Heart left ventricle (tissue), 16 donors: ENCODE results near the gene LMBR1. TPM values are rescaled to one million over a fixed set of nuclear protein-coding genes. Genes with fewer than 3 reads are reported as not detected.
"Not testable (repeated sequence)": the region's sequence is repeated elsewhere in the genome, so short reads cannot be mapped to it uniquely, and the experiment has no call there.

ENCODE experiments used
- ATAC-seq, 4 donors: fragments of 200-7000 bp; cut with Tn5 transposase; one replicate each; pipeline ENCODE4 v1.9.1; 2020 to 2022; ENCODE audit warnings: moderate library complexity in 4 of 4, mild to moderate bottlenecking in 3 of 4, moderate number of reproducible peaks in 1 of 4
- DNase-seq, 5 donors: peaks; one replicate each; pipeline ENCODE4 v3.0.0-alpha.2; 2020
- H3K27ac ChIP-seq, 12 donors: fragments of 200-600 bp; sonication (generic) in 4 of 12; one replicate each; pipeline versions ENCODE4 v1.5.0 to v1.8.0; 2016 to 2022; ENCODE audit warnings: mild to moderate bottlenecking in 2 of 12
- H3K27me3 ChIP-seq, 9 donors: fragments of 200-600 bp; sonication (generic) in 2 of 9; one replicate each; pipeline versions ENCODE4 v1.5.1 to v1.8.0; 2016 to 2022; ENCODE audit warnings: mild to moderate bottlenecking in 3 of 9
- H3K36me3 ChIP-seq, 9 donors: fragments of 200-600 bp; sonication (generic) in 2 of 9; one replicate each; pipeline versions ENCODE4 v1.5.0 to v1.8.0; 2018 to 2022; ENCODE audit warnings: mild to moderate bottlenecking in 2 of 9
- H3K4me1 ChIP-seq, 12 donors: fragments of 200-600 bp; sonication (generic) in 4 of 12; one replicate each; pipeline versions ENCODE4 v1.5.0 to v1.8.0; 2016 to 2022; ENCODE audit warnings: mild to moderate bottlenecking in 3 of 12
- H3K4me3 ChIP-seq, 12 donors: fragments of 200-600 bp; sonication (generic) in 4 of 12; one replicate each; pipeline versions ENCODE4 v1.5.0 to v1.8.0; 2017 to 2022; ENCODE audit warnings: mild to moderate bottlenecking in 9 of 12, moderate library complexity in 4 of 12
- H3K9me3 ChIP-seq, 12 donors: fragments of 200-600 bp; sonication (generic) in 4 of 12; one replicate each; pipeline versions ENCODE4 v1.5.0 to v1.8.0; 2016 to 2022; ENCODE audit warnings: mild to moderate bottlenecking in 1 of 12
- CTCF ChIP-seq, 12 donors: fragments of 200-600 bp; sonication (generic) in 4 of 12; IDR thresholded peaks; one replicate each; pipeline versions ENCODE4 v1.5.0 to v1.8.0; 2018 to 2022; ENCODE audit warnings: antibody characterized with exemption in 12 of 12, mild to moderate bottlenecking in 5 of 12
- POLR2A ChIP-seq, 2 donors: fragments of 450-650 bp; IDR thresholded peaks; one replicate each; pipeline ENCODE4 v1.6.1; 2017; ENCODE audit warnings: antibody characterized with exemption in 2 of 2, mild to moderate bottlenecking in 2 of 2, moderate library complexity in 2 of 2
- WGBS, 4 donors: extraction: QIAGEN DNeasy Blood & Tissue Kit in 2 of 4; methylation state at CpG; one replicate each; pipeline versions ENCODE4 v1.1.5 to v1.1.7; 2013 to 2018; 5-methylcytosine and 5-hydroxymethylcytosine counted together
- intact Hi-C, 10 donors: fragments of 100-400 bp; cut with DNase I; formaldehyde crosslinking; loops; one replicate each; pipeline versions ENCODE4 v1.11.1 to v1.14.2; 2022
- polyA plus RNA-seq, 2 donors: library from polyadenylated mRNA; stranded (reverse); fragments of 200-250 nt; gene quantifications; one replicate each; pipeline ENCODE4 v1.2.3, GENCODE V29; 2013
- total RNA-seq, 9 donors: library from RNA; depleted of rRNA in 2 of 9; stranded (reverse); fragments of >200 nt in 2 of 9; fragmentation: NEBNext Ultra II Directional in 3 of 9; extraction: Animal tissue kit (Norgen Biotek cat#: 25700) in 3 of 9; gene quantifications; one replicate each; pipeline versions ENCODE4 v1.1.0 to v1.2.4, GENCODE V29; 2016 to 2023
- donor health status: ischemic (EF 13 %, LVEDD 7.1; RV severe dilation, severe dysfunction).
- donor health status: healthy with polysubstance abuse.
- donor health status: DM: no; HTN: yes; CAD: no.
- donor health status: DM: no; HTN: no; CAD: no.
- donor health status: ischemic (EF 25% LVEDD 6.9; RV normal size, moderate dysfunction).
- donor health status: ischemic (EF 25% LVEDD 5.7; RV mildly dilated, moderate dysfunction).
- donor health status: healthy.
- donor health status: DM: yes; HTN: yes; CAD: no.
- donor health status: ischemic (EF 35%, LVEDD 5.7; RV mildly dilated, moderate dysfunction).
- donor health status: nonischemic (EF 11% LVEDD 7.7; RV severe dilation, severe dysfunction).
- donor health status: DM: yes; HTN: yes; CAD: no.
- donor health status: PGD.
- donor health status: ischemic (EF 29% LVEDD 5.4; RV normal size, mild dysfunction).
- donor health status: nonischemic (EF 23%, LVEDD 6.1; RV moderate dilation, normal function).

Gene LMBR1
- total and polyA plus RNA-seq, 11 donors, result 5.8 to 51.9 (median 37.1) TPM

DNA sequence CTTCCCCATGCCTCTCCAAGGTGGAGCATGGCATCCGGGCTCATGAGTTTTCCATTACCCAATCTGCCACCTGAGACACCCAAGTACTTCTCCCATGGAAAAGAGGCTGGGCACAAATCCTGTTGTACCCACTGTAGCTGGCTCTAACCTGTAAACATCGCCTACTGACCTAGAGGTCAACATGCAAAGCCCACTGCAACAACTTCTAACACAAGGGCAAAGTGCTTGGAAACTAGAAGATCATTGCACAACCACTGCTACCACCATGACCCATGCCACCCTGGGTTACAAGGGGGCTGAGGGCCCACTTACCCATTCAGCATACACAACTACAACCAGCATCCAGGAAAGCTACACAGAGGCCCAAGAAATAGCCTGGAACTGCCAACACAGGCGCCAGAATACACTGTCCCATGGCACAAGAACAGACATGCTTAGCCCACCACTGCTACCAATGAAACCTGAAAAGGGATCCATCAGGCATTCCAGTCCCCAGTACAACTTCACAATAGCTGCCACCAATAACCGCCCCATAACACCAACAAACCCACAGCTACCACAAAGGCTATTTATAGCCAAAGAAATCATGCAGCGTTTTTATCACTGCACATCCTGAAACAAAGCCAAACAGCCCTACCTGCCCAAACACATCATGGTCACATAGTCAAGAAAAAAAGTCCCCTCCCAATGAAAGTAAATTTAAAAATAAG lies 189.1 kb downstream of the LMBR1 start:
- 69 to 79% (median 74%) methylated on average over 5 of the region's 5 CpGs for WGBS, 4 donors
- peaks cover 0 to 13% (median 0%) of the 10 kb centered on the region in 12 donors for H3K4me1 ChIP-seq

DNA sequence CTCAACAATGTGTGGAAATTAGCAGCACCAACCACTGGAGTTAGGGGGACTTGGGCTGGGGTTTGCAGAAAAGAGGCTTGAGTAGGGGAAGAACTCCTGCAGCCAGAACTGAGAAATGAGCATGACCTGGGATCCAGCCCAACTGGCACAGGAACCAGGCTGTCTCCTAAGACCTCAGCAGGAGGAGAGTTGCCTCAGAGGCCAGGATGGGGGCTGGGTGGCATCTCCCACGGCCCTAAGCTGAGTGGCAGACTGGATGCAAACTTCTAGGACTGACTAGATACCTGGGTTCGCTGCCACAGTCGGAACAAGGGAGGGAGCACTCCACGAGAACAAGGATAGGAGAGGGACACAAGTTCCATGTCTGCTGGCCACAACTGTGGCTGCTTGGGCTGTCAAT lies 189.8 kb downstream of the LMBR1 start:
- no peak for DNase-seq
- Histone ChIP-seq H3K27me3 (no peaks in the 10 kb centered on the region), H3K9me3 (peaks cover 0 to 28% (median 3%) of the 10 kb centered on the region in 12 donors), H3K4me1 (peaks cover 0 to 13% (median 0%) of the 10 kb centered on the region in 12 donors), H3K4me3 (no peak overlapping the region), H3K27ac (no peak overlapping the region), H3K36me3 (peaks cover 0 to 2% (median 0%) of the 10 kb centered on the region in 9 donors)
- TF ChIP-seq POLR2A (IDR thresholded peaks at IDR 0.05), result no peak
- TF ChIP-seq CTCF (IDR thresholded peaks at IDR 0.05), result no peak
- intact Hi-C loops, result no loop called here
- peak in 3 of 4 donors; percentile 22 to 54 (median 47) for ATAC-seq
- 79 to 91% (median 85%) methylated on average over 3 to 4 of the region's 4 CpGs for WGBS, 4 donors

More for the DNA sequence above, 189.1 kb downstream of the LMBR1 start:
- no peak for DNase-seq
- H3K4me3 ChIP-seq, result no peak overlapping the region
- no peak for ATAC-seq
- TF ChIP-seq POLR2A (IDR thresholded peaks at IDR 0.05) (no peak), CTCF (IDR thresholded peaks at IDR 0.05) (no peak)
- H3K36me3 ChIP-seq, result peaks cover 0 to 7% (median 0%) of the 10 kb centered on the region in 9 donors
- H3K9me3 ChIP-seq, result peaks cover 0 to 31% (median 5%) of the 10 kb centered on the region in 12 donors
- intact Hi-C loops, result no loop called here
- no peaks in the 10 kb centered on the region for H3K27me3 ChIP-seq
- H3K27ac ChIP-seq, result no peak overlapping the region

- H3K36me3 ChIP-seq, result peaks cover 0 to 2% (median 0%) of the 10 kb centered on the region in 9 donors
- intact Hi-C loops, result no loop called here
- H3K9me3 ChIP-seq, result peaks cover 0 to 27% (median 4%) of the 10 kb centered on the region in 12 donors
- H3K27me3 ChIP-seq, result no peaks in the 10 kb centered on the region
- H3K27ac ChIP-seq, result no peak overlapping the region
- H3K4me1 ChIP-seq, result peaks cover 0 to 13% (median 0%) of the 10 kb centered on the region in 12 donors
- no peak overlapping the region for H3K4me3 ChIP-seq
- no peak for ATAC-seq
- TF ChIP-seq CTCF (IDR thresholded peaks at IDR 0.05) (no peak), POLR2A (IDR thresholded peaks at IDR 0.05) (no peak)
- DNase-seq, result no peak
These were observed 190.6 kb downstream of the LMBR1 start for GRCh38 chr7:156702399-156702798.

DNA sequence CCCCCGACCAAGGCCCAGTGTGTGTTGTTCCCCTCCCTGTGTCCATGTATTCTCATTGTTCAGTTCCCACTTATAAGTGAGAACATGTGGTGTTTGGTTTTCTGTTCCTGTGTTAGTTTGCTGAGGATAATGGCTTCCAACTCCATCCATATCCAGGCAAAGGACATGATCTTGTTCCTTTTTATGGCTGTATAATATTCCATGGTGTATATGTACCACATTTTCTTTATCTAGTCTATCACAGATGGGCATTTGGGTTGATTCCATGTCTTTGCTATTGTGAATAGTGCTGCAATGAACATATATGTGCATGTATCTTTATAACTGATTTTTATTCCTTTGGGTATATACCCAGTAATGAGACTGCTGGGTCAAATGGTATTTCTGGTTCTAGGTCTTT lies 191.2 kb downstream of the LMBR1 start:
- WGBS, 4 donors, result 92 to 100% (median 94%) methylated on average over 1 of the region's 1 CpG
- intact Hi-C loops, DNase-seq, H3K36me3 ChIP-seq, H3K27ac ChIP-seq, ATAC-seq, H3K4me3 ChIP-seq, H3K27me3 ChIP-seq: not testable (repeated sequence)
- peaks cover 0 to 27% (median 8%) of the 10 kb centered on the region in 12 donors for H3K9me3 ChIP-seq
- H3K4me1 ChIP-seq, result peaks cover 0 to 13% (median 0%) of the 10 kb centered on the region in 12 donors

GRCh38 chr7:156698512-156698911 lies 194.5 kb downstream of the LMBR1 start:
- ATAC-seq, H3K4me3 ChIP-seq, DNase-seq, intact Hi-C loops, H3K27ac ChIP-seq, H3K27me3 ChIP-seq, H3K4me1 ChIP-seq, H3K36me3 ChIP-seq: not testable (repeated sequence)
- peaks cover 0 to 32% (median 7%) of the 10 kb centered on the region in 12 donors for H3K9me3 ChIP-seq
- WGBS, 4 donors, result 95 to 99% (median 98%) methylated on average over 4 of the region's 4 CpGs

GRCh38 chr7:156697283-156697682 lies 195.7 kb downstream of the LMBR1 start:
- H3K4me3 ChIP-seq, H3K36me3 ChIP-seq, intact Hi-C loops, ATAC-seq, DNase-seq, H3K27ac ChIP-seq, H3K4me1 ChIP-seq, H3K27me3 ChIP-seq: not testable (repeated sequence)
- WGBS, 4 donors, result 95 to 98% (median 96%) methylated on average over 9 of the region's 9 CpGs
- peaks cover 0 to 36% (median 7%) of the 10 kb centered on the region in 12 donors for H3K9me3 ChIP-seq
